Measurements from ENCODE around the gene CMTM8. TPM values are rescaled to one million over a fixed set of nuclear protein-coding genes. Genes with fewer than 3 reads are reported as not detected.

The CMTM8 gene
- total RNA-seq, 2 donors from 2014 or later, result 5.8 to 11.6 TPM

- no peak for TF ChIP-seq CTCF (conservative IDR thresholded peaks at IDR 0.05)
- H3K4me1 ChIP-seq (ENCODE audit: control insufficient read depth, insufficient read depth, low read length), result no peaks in the 10 kb centered on the region
- H3K9ac ChIP-seq (ENCODE audit: extremely low read depth, low read length, poor library complexity, severe bottlenecking), result no peak overlapping the region
- H3K27ac ChIP-seq (ENCODE audit: low read depth, low read length), result no peak overlapping the region
- H3K9me3 ChIP-seq (ENCODE audit: control insufficient read depth, low read length), result no peaks in the 10 kb centered on the region
- H3K36me3 Mint-ChIP-seq (ENCODE audit: low read depth), result no peaks in the 10 kb centered on the region
- H3K4me1 Mint-ChIP-seq, result peaks cover 19% of the 10 kb centered on the region
- no peak for DNase-seq
- H3K36me3 ChIP-seq (ENCODE audit: control insufficient read depth, insufficient read depth, low read length), result no peaks in the 10 kb centered on the region
- 89 to 96% methylated on average over 2 of the region's 2 CpGs for WGBS, 2 experiments (ENCODE audit: insufficient coverage in 1 of 2, insufficient read length in 1 of 2)
- H3K27me3 ChIP-seq (ENCODE audit: control insufficient read depth, insufficient read depth, low read length, poor library complexity, severe bottlenecking), result peaks cover 15% of the 10 kb centered on the region
- no peaks in the 10 kb centered on the region for H3K9me3 Mint-ChIP-seq
- H3K4me3 ChIP-seq (ENCODE audit: low read length), result no peak overlapping the region
- H3K4me3 Mint-ChIP-seq, result no peak overlapping the region
- H3K27me3 Mint-ChIP-seq (ENCODE audit: insufficient read depth), result peaks cover 9% of the 10 kb centered on the region
- no peak overlapping the region for H3K27ac Mint-ChIP-seq
Measured at GRCh38 chr3:32243519-32243918, 5.0 kb downstream of the CMTM8 start.

- H3K9me3 Mint-ChIP-seq, result no peaks in the 10 kb centered on the region
- no peaks in the 10 kb centered on the region for H3K36me3 ChIP-seq (ENCODE audit: control insufficient read depth, insufficient read depth, low read length)
- no peak overlapping the region for H3K4me3 Mint-ChIP-seq
- TF ChIP-seq CTCF (conservative IDR thresholded peaks at IDR 0.05), result no peak
- H3K27me3 Mint-ChIP-seq (ENCODE audit: insufficient read depth), result peaks cover under 1% of the 10 kb centered on the region
- H3K4me3 ChIP-seq (ENCODE audit: low read length), result no peak overlapping the region
- H3K9me3 ChIP-seq (ENCODE audit: control insufficient read depth, low read length), result no peaks in the 10 kb centered on the region
- no peak for DNase-seq
- no peaks in the 10 kb centered on the region for H3K4me1 ChIP-seq (ENCODE audit: control insufficient read depth, insufficient read depth, low read length)
- H3K9ac ChIP-seq (ENCODE audit: extremely low read depth, low read length, poor library complexity, severe bottlenecking), result no peak overlapping the region
- WGBS, 2 experiments (ENCODE audit: insufficient coverage in 1 of 2, insufficient read length in 1 of 2), result 80 to 89% methylated on average over 2 of the region's 2 CpGs
- H3K36me3 Mint-ChIP-seq (ENCODE audit: low read depth), result no peaks in the 10 kb centered on the region
- no peak overlapping the region for H3K27ac ChIP-seq (ENCODE audit: low read depth, low read length)
- H3K27ac Mint-ChIP-seq, result no peak overlapping the region
- peaks cover 11% of the 10 kb centered on the region for H3K4me1 Mint-ChIP-seq
- peaks cover 3% of the 10 kb centered on the region for H3K27me3 ChIP-seq (ENCODE audit: control insufficient read depth, insufficient read depth, low read length, poor library complexity, severe bottlenecking)
Measured at GRCh38 chr3:32245200-32245599, 6.7 kb downstream of the CMTM8 start.

GRCh38 chr3:32246079-32246675 lies 7.7 kb downstream of the CMTM8 start:
- WGBS, 2 experiments (ENCODE audit: insufficient coverage in 1 of 2, insufficient read length in 1 of 2), result 84 to 93% methylated on average over 3 to 4 of the region's 4 CpGs
- H3K36me3 Mint-ChIP-seq (ENCODE audit: low read depth), result no peaks in the 10 kb centered on the region
- H3K9me3 Mint-ChIP-seq, result no peaks in the 10 kb centered on the region
- Histone ChIP-seq H3K27ac (ENCODE audit: low read depth, low read length) (no peak overlapping the region), H3K27me3 (ENCODE audit: control insufficient read depth, insufficient read depth, low read length, poor library complexity, severe bottlenecking) (no peaks in the 10 kb centered on the region), H3K36me3 (ENCODE audit: control insufficient read depth, insufficient read depth, low read length) (no peaks in the 10 kb centered on the region), H3K4me1 (ENCODE audit: control insufficient read depth, insufficient read depth, low read length) (no peaks in the 10 kb centered on the region), H3K9me3 (ENCODE audit: control insufficient read depth, low read length) (no peaks in the 10 kb centered on the region), H3K9ac (ENCODE audit: extremely low read depth, low read length, poor library complexity, severe bottlenecking) (no peak overlapping the region), H3K4me3 (ENCODE audit: low read length) (no peak overlapping the region)
- no peak for DNase-seq
- peaks cover 8% of the 10 kb centered on the region for H3K4me1 Mint-ChIP-seq
- TF ChIP-seq CTCF (conservative IDR thresholded peaks at IDR 0.05), result no peak
- no peaks in the 10 kb centered on the region for H3K27me3 Mint-ChIP-seq (ENCODE audit: insufficient read depth)
- no peak overlapping the region for H3K4me3 Mint-ChIP-seq
- no peak overlapping the region for H3K27ac Mint-ChIP-seq
